GM18498 (cell line): Measurements from ENCODE around the gene CEBPB.
"Not testable (repeated sequence)": the region's sequence is repeated elsewhere in the genome, so short reads cannot be mapped to it uniquely, and the experiment has no call there.

ENCODE experiments used
- ATAC-seq: cut with Tn5 transposase; IDR thresholded peaks from one replicate; pipeline ENCODE4 v1.9.1; 2021; ENCODE audit warnings: mild to moderate bottlenecking, moderate library complexity; ENCODE audit not compliant: unreplicated experiment

Gene CEBPB

DNA sequence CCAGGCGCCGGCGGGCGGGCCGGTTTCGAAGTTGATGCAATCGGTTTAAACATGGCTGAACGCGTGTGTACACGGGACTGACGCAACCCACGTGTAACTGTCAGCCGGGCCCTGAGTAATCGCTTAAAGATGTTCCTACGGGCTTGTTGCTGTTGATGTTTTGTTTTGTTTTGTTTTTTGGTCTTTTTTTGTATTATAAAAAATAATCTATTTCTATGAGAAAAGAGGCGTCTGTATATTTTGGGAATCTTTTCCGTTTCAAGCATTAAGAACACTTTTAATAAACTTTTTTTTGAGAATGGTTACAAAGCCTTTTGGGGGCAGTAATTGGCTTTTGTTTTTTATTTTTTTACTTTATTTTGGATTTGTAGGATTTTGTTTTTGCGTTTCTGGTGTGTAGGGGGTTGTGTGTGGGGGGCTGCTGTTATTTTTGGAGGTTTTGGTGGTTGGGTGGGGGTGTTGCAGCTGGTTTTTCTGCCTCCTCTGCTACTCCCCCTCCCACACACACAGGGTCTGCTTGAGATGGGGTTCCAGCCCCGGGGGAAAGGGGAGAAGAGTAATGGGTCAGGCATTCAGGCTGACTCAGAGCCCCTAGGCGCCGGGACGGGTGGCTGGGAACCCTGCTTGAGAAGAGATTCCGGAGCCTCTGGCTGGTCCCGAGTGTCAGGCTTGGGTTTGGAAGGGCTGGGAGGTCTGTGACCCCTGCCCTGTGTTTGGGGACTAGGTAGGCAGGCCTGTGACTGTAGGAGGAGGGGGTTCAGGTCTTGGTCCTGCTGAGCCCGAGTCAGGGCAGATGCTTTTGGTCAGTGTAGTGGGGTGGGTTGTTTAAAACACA is 2.0 kb downstream of the CEBPB start:
- ATAC-seq: peak; percentile 28

- no peak for ATAC-seq
These were observed 2.7 kb downstream of the CEBPB start for GRCh38 chr20:50193199-50193835.

DNA sequence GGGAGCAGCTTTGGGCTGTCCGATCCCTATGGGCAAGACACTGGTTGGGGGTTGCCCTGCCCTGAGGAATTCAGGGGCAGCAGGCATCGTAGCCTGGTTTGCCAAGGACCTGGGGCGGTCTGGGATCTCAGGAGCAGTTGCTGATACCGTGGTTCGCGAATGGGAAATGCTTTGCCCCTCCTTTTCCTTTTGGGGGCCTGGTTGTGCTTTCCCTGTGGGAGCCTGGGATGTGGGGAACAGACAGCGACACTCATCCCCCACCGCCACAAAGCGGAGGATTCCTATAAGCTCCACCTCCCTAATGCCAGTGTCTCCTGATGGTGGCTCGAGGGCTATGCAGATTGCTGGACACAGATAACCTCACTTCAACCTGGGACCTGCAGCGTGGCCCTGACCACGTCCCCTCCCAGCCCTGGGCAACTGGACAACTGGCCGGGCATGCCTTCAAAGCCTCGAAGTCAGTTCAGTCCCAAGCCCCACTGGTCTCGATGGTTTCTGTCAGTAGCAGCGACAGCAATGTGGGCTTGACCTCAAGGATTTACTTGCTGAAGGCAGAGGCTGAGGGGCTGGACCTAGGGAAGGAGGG is 3.3 kb downstream of the CEBPB start:
- no peak for ATAC-seq

- no peak for ATAC-seq
These were observed 3.8 kb downstream of the CEBPB start for GRCh38 chr20:50194422-50194830.

DNA sequence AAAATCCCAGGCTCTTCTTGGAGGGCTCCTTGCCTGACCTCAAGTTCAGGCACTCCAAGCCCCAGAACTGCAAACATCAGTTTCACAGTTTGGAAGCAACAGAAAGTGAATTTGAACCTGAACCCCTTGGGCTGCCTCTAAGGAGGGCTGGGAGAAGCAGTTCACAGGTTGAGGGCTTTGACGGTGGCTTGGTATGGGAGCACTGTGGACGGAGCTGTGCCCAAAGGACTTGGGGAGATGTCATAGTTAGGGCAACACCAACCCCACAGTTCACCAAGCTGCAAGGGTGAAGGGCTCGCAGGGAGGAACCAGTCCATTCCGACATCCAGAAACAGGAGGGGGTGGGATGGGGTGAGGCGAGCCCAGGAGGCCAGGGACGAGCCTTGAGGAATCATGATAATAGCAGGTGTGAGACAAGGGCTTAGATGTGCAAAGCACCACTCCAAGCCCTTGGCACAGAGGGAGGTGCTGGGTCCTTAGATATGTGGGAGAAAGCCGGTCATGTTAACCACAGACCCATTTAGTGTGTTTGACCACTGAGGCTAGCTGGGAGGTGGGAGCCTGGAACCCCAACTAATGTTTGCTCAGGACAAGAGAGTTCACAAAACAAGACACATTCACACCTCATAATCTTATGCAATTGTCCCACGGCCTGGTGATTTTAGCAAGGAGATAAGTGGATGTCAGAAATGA is 4.3 kb downstream of the CEBPB start:
- no peak for ATAC-seq

DNA sequence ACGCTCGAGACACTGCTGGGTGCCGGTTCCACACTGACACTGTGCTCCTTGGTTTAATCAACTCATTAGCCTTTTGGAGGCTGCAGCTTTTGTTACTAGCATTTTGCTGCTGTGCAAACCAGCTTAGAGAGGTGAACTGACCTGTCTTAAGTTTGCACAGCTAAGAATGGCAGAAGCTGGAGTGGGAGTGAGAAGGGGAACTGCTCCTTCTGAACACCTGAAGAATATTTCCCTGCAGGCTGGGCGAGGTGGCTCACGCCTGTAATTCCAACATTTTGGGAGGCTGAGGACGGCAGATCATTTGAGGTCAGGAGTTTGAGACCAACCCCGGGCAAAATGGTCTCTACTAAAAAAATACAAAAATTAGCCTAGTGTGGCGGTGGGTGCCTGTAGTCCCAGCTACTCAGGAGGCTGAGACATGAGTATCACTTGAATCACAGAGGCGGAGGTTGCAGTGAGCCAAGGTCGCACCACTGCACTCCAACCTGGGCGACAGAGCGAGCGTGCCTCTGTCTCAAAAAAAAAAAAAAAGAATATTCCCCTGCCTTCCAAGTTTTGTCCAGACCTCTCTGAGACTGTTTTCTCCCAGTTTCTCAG is 5.0 kb downstream of the CEBPB start:
- ATAC-seq: no peak

- no peak for ATAC-seq
These were observed 5.6 kb downstream of the CEBPB start for GRCh38 chr20:50196248-50196647.

DNA sequence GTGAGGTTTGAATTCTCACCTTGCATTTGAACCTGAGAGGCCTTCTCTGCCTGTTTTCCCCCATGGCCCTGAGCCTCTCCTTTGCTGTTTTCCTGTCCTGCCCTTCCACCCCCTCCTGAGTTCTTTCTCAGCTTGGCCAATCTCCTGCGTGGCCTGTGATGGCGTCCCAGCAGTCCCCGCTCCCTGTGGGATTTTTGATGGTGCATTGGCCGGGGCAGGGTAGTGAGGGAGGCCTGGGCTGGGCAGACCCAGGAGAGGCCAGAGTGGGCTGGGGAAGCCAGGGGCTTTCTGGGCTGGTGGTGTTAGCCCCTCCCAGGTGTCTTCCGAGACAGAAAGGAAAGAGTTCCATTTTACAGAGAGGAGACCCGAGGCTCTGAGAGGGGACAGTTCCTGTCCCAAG is 6.3 kb downstream of the CEBPB start:
- no peak for ATAC-seq

- ATAC-seq: no peak
These were observed 7.0 kb downstream of the CEBPB start for GRCh38 chr20:50197463-50198179.

DNA sequence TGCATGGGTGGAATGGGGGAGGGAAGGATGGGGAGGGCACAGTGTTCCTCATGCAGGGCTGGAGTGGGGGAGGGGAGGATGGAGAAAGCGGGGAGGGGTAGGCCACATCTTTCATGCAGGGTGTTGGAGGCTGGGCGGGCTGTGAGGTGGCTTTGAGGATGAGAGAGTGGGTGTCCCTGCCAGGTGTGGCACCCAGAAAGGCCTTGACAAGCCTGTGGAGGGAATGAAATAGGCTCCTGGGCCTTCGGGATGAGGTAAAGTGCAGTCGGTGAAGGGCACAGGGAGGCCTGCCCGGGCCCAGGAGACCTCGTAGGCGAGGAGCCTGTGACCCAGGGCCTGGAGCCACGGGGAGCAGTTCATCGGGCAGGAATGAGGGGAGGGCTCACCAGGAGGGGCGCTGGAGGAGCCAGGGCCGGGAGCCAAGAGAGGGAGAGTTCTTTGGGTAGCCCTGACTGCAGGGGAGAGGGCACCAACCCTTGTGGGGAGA is 7.6 kb downstream of the CEBPB start:
- no peak for ATAC-seq

DNA sequence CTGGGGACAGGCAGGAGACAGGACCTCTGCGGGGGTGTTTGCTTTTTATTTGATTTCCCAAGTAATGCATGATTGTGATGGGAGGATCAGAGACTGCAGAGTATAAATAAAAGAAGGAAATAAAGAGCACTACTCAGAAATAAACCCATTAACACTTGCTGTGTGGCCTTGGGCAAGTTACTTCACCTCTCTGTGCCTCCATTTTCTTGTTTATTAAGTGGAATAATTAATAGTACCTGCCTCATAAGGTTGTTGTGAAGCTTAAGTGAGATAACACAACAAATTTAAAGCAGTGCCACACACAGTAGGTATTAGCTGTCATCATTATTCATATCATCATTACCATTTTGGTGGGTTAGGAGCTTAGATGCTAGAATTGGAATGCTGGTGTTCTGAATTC is 8.1 kb downstream of the CEBPB start:
- ATAC-seq: no peak

DNA sequence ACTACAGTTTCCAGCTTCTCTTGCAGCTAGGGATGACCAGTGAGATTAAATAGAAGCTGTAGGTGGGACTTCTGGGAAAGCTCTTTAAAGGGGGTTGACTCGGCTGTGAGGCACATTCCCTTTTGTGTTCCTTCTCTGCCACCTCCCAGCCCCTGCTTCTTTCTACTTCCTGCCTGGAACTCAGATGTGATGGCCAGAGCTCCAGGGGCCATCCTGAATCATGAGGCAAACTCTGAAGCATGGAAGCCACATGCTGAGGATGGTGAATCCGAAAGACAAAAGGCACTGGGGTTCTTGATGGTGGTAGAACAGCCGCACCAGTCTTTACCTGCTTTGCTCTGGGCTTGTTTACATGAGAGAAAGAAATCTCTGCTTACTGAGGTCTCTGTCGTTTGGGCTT is 9.1 kb downstream of the CEBPB start:
- ATAC-seq: no peak

DNA sequence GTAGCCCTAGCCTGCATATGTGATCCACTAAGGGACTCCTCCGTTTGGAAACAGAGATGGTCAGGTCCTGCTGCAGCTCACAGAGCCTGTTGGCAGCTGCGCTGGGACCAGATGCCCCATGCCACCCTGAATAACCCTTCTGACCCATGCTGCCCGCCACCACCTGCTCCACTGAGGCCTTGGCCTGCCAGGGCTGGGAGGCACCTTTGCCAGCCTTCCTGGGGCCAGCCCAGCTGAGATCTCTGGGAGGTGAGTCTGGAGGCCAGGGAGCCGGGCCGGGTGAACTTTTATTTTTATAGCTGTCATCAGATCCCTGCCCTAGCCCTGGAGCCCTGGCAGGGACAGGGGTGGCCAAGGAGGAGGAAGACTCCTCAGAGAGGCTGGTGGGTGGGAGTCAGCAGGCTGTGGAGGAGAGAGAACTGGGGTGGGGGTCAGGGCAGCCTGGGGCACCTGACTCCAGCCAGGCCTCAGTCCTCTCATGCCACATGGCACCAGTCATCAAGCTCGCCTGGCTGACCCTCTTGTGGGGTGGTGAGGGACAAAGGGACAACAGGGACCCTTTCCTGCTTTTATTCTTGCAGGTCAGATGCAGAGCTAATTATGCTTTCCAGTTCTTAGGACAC is 10.0 kb downstream of the CEBPB start:
- ATAC-seq: no peak

DNA sequence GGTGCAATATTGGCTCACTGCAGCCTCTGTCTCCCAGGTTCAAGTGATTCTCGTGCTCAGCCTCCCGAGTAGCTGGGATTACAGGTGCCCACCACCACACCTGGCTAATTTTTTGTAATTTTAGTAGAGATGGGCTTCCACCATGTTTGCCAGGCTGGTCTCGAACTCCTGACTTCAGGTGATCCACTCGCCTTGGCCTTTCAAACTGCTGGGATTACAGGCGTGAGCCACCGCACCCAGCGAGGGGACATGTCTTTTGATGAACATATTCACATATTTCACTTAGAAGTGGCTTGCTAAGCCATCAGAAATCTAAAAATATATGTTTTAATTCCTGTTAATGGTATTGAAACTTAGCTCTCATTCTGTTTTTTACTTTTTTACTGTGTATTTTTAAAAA is 11.1 kb downstream of the CEBPB start:
- ATAC-seq: not testable (repeated sequence)

DNA sequence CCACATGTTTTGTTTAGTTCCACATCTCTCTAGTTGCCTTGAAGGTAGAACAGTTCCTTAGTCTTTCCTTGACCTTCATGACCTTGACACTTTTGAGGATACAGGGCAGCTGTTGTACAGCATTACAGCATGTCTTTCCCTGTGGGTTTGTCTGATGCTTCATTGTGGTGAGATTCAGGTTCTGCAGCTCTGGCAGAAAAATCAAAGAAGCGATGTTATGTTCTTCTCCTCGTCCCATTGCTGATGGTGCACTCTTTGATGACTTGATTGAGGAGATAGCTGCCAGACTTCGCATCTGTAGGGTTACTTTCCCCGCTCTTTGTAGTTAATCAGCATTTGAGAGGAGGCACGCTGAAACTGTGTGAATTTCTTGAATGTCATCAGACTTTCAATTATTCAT is 12.0 kb downstream of the CEBPB start:
- ATAC-seq: no peak

- ATAC-seq: no peak
These were observed 13.6 kb downstream of the CEBPB start for GRCh38 chr20:50203951-50204937.

- ATAC-seq: no peak
These were observed 16.4 kb downstream of the CEBPB start for GRCh38 chr20:50207026-50207425.

DNA sequence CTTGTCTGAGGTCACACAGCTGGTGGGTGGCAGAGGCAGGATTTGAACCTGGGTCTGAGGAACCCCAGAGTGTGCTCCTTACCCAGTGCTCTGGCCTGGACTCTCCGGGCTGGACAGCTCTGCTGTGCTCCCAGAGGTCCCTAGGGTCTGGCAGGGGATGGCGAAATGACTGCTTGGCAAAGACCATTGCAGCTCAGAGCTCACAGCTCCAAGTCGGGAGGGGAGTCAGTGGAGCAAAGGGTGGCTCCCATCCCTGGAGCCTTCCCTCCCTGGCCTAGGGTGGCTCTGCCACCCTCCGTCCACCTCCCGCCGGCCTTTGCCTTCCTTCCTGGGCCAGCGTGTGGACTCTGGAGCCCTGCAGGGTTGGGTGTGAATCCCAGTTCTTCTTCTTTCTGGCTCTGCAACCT is 17.5 kb downstream of the CEBPB start:
- ATAC-seq: no peak

GRCh38 chr20:50208815-50209214 is 18.2 kb downstream of the CEBPB start:
- ATAC-seq: not testable (repeated sequence)
